Neural cell (in vitro differentiated cells): ENCODE data around the gene EXOC6B. TPM values are rescaled to one million over a fixed set of nuclear protein-coding genes. Genes with fewer than 3 reads are reported as not detected.

Experiments
- H2AFZ ChIP-seq: fragments of 200-600, 300-800 bp; sonication (generic), shearing (Covaris generic); 2 replicates; pipeline ENCODE4 v1.6.0; 2014; ENCODE audit warnings: low read depth, mild to moderate bottlenecking, antibody characterized with exemption, low read length, moderate library complexity
- H3F3A ChIP-seq: fragments of 200-600 bp; shearing (Covaris generic); 2 replicates; pipeline ENCODE4 v1.6.1; 2016; ENCODE audit warnings: mild to moderate bottlenecking, moderate library complexity, mixed read lengths, antibody characterized with exemption, low read length; ENCODE audit not compliant: insufficient read depth, poor library complexity, severe bottlenecking
- H3K27ac ChIP-seq: fragments of 200-600, 300-800 bp; sonication (generic), shearing (Covaris generic); 2 replicates; pipeline ENCODE4 v1.5.1; 2014; ENCODE audit warnings: mild to moderate bottlenecking, low read length, moderate library complexity
- H3K27me3 ChIP-seq: fragments of 300-800, 200-600 bp; sonication (generic), shearing (Covaris generic); 2 replicates; pipeline ENCODE4 v1.6.0; 2014; ENCODE audit warnings: mild to moderate bottlenecking, low read depth, low read length, moderate library complexity; ENCODE audit not compliant: insufficient read depth
- H3K36me3 ChIP-seq: fragments of 300-800, 200-600 bp; sonication (generic), shearing (Covaris generic); 2 replicates; pipeline ENCODE4 v1.5.1; 2014; ENCODE audit warnings: mild to moderate bottlenecking, antibody characterized with exemption, low read length, moderate library complexity; ENCODE audit not compliant: insufficient read depth
- H3K4me2 ChIP-seq: fragments of 300-800, 200-600 bp; sonication (generic), shearing (Covaris generic); 2 replicates; pipeline ENCODE4 v1.6.0; 2014; ENCODE audit warnings: mild to moderate bottlenecking, low read length
- H3K4me3 ChIP-seq: fragments of 300-800, 200-600 bp; sonication (generic), shearing (Covaris generic); 2 replicates; pipeline ENCODE4 v1.5.1; 2014; ENCODE audit warnings: mild to moderate bottlenecking, low read length, moderate library complexity
- H3K79me2 ChIP-seq: fragments of 200-600 bp; shearing (Covaris generic); replicated peaks from 2 replicates; pipeline ENCODE4 v1.6.0; 2014; ENCODE audit warnings: mild to moderate bottlenecking, low read length, moderate library complexity; ENCODE audit not compliant: insufficient read depth
- H3K9ac ChIP-seq: fragments of 300-800, 200-600 bp; sonication (generic), shearing (Covaris generic); 2 replicates; pipeline ENCODE4 v1.6.1; 2016; ENCODE audit warnings: mild to moderate bottlenecking, low read length, mixed read lengths
- H3K9me2 ChIP-seq: fragments of 200-600 bp; shearing (Covaris generic); 2 replicates; pipeline ENCODE4 v1.6.1; 2016; ENCODE audit warnings: mild to moderate bottlenecking, low read length, mixed read lengths; ENCODE audit not compliant: insufficient read depth
- H3K9me3 ChIP-seq: fragments of 200-600, 300-800 bp; sonication (generic), shearing (Covaris generic); 2 replicates; pipeline ENCODE4 v1.6.1; 2016; ENCODE audit warnings: mild to moderate bottlenecking, mixed run types, low read length, moderate library complexity, mixed read lengths
- H4K20me1 ChIP-seq: fragments of 200-600 bp; shearing (Covaris generic); 2 replicates; pipeline ENCODE4 v1.6.1; 2016; ENCODE audit warnings: mild to moderate bottlenecking, mixed run types; ENCODE audit not compliant: insufficient read depth
- CTCF ChIP-seq: fragments of 450-650 bp; IDR thresholded peaks from 2 replicates; pipeline ENCODE4 v1.5.1; 2014; ENCODE audit warnings: antibody characterized with exemption, mild to moderate bottlenecking, moderate library complexity; ENCODE audit not compliant: poor library complexity, severe bottlenecking
- EP300 ChIP-seq: fragments of 450-650 bp; conservative IDR thresholded peaks from 2 replicates; pipeline ENCODE4 v1.6.1; 2014; ENCODE audit warnings: antibody characterized with exemption, mild to moderate bottlenecking, moderate library complexity; ENCODE audit not compliant: poor library complexity, severe bottlenecking
- EZH2 ChIP-seq: fragments of 200-600, 300-800 bp; shearing (Covaris generic), sonication (generic); IDR thresholded peaks from 2 replicates; pipeline ENCODE4 v1.6.1; 2014; ENCODE audit warnings: antibody characterized with exemption, low read length, borderline replicate concordance, mild to moderate bottlenecking; ENCODE audit not compliant: insufficient read depth, poor library complexity, severe bottlenecking
- MXI1 ChIP-seq: fragments of 450-650 bp; conservative IDR thresholded peaks from 2 replicates; pipeline ENCODE4 v1.6.1; 2014; ENCODE audit warnings: antibody characterized with exemption, mild to moderate bottlenecking; ENCODE audit not compliant: poor library complexity, severe bottlenecking
- POLR2AphosphoS5 ChIP-seq: IDR thresholded peaks from 2 replicates; pipeline ENCODE4 v1.6.1; 2012
- RAD21 ChIP-seq: fragments of 450-650 bp; conservative IDR thresholded peaks from 2 replicates; pipeline ENCODE4 v1.6.1; 2014; ENCODE audit warnings: antibody characterized with exemption, mild to moderate bottlenecking, moderate library complexity
- REST ChIP-seq: IDR thresholded peaks from 2 replicates; pipeline ENCODE4 v1.6.1; 2012; ENCODE audit warnings: borderline replicate concordance
- SMC3 ChIP-seq: fragments of 450-650 bp; conservative IDR thresholded peaks from 2 replicates; pipeline ENCODE4 v1.6.1; 2014; ENCODE audit warnings: antibody characterized with exemption, mild to moderate bottlenecking, moderate library complexity; ENCODE audit not compliant: poor library complexity
- TAF1 ChIP-seq: IDR thresholded peaks from 2 replicates; pipeline ENCODE4 v1.6.1; 2012; ENCODE audit warnings: low read depth
- polyA plus RNA-seq: library from polyadenylated mRNA; depleted of rRNA; stranded (reverse); fragments of >200 nt; gene quantifications from 2 replicates; pipeline ENCODE4 v1.2.3, GENCODE V29; 2014

The EXOC6B gene
- polyA plus RNA-seq, 1 donor from 2014 or later = 23.4 TPM

GRCh38 chr2:72759755-72760154, 66.1 kb downstream of the EXOC6B start:
- H3K4me2 ChIP-seq = no peak overlapping the region
- no peaks in the 10 kb centered on the region for H3F3A ChIP-seq
- H3K27ac ChIP-seq = no peak overlapping the region
- peaks cover 5% of the 10 kb centered on the region for H3K9me3 ChIP-seq
- H3K4me3 ChIP-seq = no peak overlapping the region
- H4K20me1 ChIP-seq = no peaks in the 10 kb centered on the region
- no peak overlapping the region for H2AFZ ChIP-seq
- TF ChIP-seq REST (no peak), EZH2 (no peak), SMC3 (no peak), CTCF (no peak), MXI1 (no peak), POLR2AphosphoS5 (no peak), RAD21 (no peak), EP300 (no peak), TAF1 (no peak)
- H3K9me2 ChIP-seq = no peaks in the 10 kb centered on the region
- H3K27me3 ChIP-seq = no peaks in the 10 kb centered on the region
- H3K9ac ChIP-seq = no peak overlapping the region
- H3K79me2 ChIP-seq = no peaks in the 10 kb centered on the region
- H3K36me3 ChIP-seq = no peaks in the 10 kb centered on the region

- Histone ChIP-seq H3K27me3 (no peaks in the 10 kb centered on the region), H3K4me3 (no peak overlapping the region), H3F3A (no peaks in the 10 kb centered on the region), H3K36me3 (no peaks in the 10 kb centered on the region), H3K79me2 (no peaks in the 10 kb centered on the region), H3K9me2 (no peaks in the 10 kb centered on the region), H3K4me2 (no peak overlapping the region), H3K9me3 (no peaks in the 10 kb centered on the region), H2AFZ (no peak overlapping the region), H4K20me1 (no peaks in the 10 kb centered on the region), H3K9ac (no peak overlapping the region), H3K27ac (no peak overlapping the region)
- TF ChIP-seq EP300 (no peak), CTCF (no peak), REST (no peak), TAF1 (no peak), RAD21 (no peak), POLR2AphosphoS5 (no peak), MXI1 (no peak), EZH2 (no peak), SMC3 (no peak)
Measured at GRCh38 chr2:72757177-72757775, 68.6 kb downstream of the EXOC6B start.
